Activated T-cell treated with anti-CD3 and anti-CD28 coated beads, Interleukin-2, amount 50 U/mL, for 48 hours (primary cell): ENCODE results near the gene ATP5PO.

Source experiments
- DNase-seq, 2 experiments: peaks; one replicate each; pipeline ENCODE4 v3.0.0-alpha.2; 2020

The ATP5PO gene

DNA sequence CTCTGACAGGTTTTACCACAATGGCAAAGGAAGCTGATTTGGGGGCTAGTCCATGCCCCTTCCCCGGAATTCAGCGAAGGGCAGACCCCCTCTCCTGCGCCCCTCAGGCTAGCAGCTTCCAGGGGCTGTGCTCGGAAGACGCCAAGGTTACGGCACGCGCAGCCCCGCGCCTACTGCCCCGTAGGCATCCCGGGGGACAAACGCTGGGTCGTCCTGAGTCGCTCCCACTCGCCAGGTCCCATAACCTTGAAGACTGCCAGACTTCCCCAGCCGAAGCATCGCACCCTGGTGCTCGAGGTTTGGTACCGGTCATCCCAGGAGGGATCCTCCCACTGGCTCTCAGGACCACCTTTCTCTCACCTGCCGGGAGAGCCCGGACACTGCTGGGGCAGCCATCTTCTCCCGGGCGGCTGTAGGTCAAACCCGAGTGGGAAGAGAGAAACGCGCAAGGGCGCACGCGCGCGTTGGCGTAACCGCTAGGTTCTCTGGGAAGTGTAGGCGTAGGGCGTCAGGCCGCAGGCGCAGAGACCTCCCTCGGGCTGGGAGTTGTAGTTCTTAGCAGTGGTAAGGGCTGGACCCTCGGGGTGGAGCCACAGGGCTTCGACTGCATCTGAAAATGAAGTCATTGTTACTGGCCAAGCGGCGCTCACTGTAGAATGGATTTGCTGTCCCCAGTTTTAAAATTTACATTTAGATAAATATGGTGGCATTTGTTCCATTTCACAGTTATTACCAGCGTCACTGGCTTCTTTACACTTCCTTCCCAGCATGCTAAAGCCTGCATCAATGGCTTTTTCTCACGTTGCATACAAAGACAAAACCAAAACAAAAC, at the start of gene ATP5PO:
Gene ATP5PO (minus strand): TSS at position 437 of the 832 bp plus-strand sequence. CDS start 41 bp downstream, at position 396.
- peak; percentile 97 to 98 for DNase-seq

- no peak for DNase-seq
These were observed 49.2 kb upstream of the ATP5PO start for GRCh38 chr21:33964706-33965325.

GRCh38 chr21:33963848-33964555, 48.4 kb upstream of the ATP5PO start:
- DNase-seq, result no peak

DNA sequence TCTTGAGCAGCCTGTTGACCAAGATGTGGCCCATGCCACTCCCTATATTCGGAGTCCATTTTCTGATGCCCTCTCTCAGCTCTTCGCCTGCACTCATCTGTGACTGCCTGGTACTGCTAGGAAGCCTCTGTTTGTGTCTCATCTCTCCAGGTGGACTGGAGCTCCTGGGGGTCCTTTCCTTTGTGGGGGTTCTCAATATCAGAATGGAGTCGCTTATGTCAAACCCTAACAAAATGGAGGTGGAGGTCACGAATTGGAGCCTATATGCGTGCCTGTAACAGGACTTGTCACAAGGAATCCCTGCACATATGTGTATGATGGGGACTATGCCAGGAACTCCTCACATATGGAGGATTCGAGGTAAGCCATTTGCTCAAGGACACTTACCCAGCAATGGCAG, 46.7 kb upstream of the ATP5PO start:
- no peak for DNase-seq

- no peak for DNase-seq
These were observed 45.5 kb upstream of the ATP5PO start for GRCh38 chr21:33961061-33961460.

GRCh38 chr21:33959680-33960079, 44.1 kb upstream of the ATP5PO start:
- DNase-seq, result no peak

DNA sequence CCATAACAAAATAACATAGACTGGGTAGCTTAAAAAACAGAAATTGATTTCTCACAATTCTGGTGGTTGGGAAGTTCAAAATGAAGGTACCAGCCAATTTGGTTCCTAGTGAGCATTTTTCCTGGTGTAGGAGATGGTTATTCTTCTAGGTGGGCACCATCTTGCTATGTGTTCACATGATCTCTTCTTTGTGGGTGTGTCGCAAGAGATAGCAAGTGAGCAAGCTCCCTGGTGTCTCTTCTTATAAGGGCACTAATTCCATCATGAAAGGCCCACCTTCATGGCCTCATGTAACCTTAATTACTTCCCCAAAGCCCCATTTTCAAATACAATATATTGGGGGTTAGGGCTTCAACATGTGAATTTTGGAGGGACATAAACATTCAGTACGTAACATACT, 38.8 kb upstream of the ATP5PO start:
- DNase-seq, result no peak

- DNase-seq, result peak in 1 of 2 experiments; percentile 36
These were observed 35.9 kb upstream of the ATP5PO start for GRCh38 chr21:33951276-33952178.

GRCh38 chr21:33950431-33951079, 35.0 kb upstream of the ATP5PO start:
- no peak for DNase-seq

- peak; percentile 75 to 77 for DNase-seq
These were observed 34.2 kb upstream of the ATP5PO start for GRCh38 chr21:33949516-33950430.

DNA sequence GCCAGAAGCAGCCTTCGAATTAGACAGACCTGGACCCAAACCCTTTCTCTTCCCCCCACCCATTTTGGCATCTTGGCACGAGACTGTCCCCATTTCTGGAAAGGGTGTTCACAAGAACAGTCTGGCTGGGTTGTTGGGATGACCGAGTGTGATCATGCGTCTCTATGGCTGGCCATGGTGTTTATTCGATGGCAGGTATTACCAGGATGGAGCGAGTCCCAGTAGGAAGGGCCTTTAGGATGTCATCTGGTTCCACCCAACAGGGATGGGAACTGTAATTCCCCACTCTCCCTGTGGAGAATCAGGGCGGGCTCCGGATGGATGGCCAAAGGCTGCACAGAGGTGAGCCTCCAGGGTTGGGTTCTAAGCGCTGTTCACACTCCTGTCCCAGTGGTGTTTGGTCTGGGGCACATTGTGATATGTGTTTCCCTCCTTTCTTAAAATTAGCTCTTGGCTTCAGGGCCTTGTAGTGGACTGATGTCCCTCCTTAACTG, 33.4 kb upstream of the ATP5PO start:
- DNase-seq, result no peak

GRCh38 chr21:33948096-33948950, 32.7 kb upstream of the ATP5PO start:
- DNase-seq, result peak; percentile 84 to 87

DNA sequence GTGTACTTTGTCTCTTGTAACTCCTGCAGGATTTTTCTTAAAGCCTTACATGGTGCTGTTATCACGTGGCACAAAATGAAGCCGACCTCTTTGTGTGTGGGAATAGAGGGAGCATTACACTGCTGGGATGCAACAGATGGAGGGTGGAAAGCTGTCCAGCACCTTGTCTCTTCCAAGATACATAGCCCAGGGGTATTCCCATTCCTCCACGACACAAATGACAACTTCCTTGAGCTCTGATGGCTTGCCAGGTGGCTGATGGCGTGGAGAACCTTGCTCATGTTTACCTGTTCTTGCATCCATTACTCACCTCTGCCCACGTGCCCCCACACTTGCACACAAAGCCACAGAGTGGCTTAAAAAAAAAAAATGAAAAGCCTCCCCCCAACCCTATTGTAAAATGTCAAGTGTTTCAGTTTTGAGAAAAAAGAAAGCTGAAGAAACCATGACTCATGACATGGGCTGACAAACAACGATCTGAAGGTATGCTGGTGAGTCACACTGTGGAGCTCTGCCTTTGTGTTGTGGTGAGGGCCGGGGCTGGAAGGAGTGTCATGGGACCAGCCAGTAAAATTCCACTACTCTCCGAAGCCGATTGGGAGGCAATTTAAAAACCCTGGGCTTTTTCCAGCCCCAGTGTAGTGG, 32.0 kb upstream of the ATP5PO start:
- DNase-seq, result peak; percentile 84 to 86

- DNase-seq, result no peak
These were observed 30.2 kb upstream of the ATP5PO start for GRCh38 chr21:33945652-33946270.

- no peak for DNase-seq
These were observed 28.7 kb upstream of the ATP5PO start for GRCh38 chr21:33944185-33944763.

GRCh38 chr21:33943293-33943692, 27.7 kb upstream of the ATP5PO start:
- DNase-seq, result no peak

- DNase-seq, result no peak
These were observed 26.8 kb upstream of the ATP5PO start for GRCh38 chr21:33942426-33942825.

GRCh38 chr21:33940881-33941245, 25.3 kb upstream of the ATP5PO start:
- no peak for DNase-seq
